Upper lobe of left lung (tissue), 6 donors: ENCODE data around the gene HIPK4. TPM values are rescaled to one million over a fixed set of nuclear protein-coding genes. Genes with fewer than 3 reads are reported as not detected.

Experiments
- ATAC-seq, 2 donors: fragments of 200-7000 bp; cut with Tn5 transposase; one replicate each; pipeline ENCODE4 v1.9.1; 2022; ENCODE audit warnings: mild to moderate bottlenecking in 2 of 2, moderate library complexity in 2 of 2; ENCODE audit not compliant: low FRiP score in 2 of 2
- DNase-seq, 2 donors: peaks; one replicate each; pipeline ENCODE4 v3.0.0-alpha.2; 2019 to 2020
- H3K27ac ChIP-seq, 4 donors: fragments of 200-600 bp; sonication (generic); one replicate each; pipeline ENCODE4 v1.5.1; 2016 to 2019
- H3K27me3 ChIP-seq, 4 donors: fragments of 200-600 bp; sonication (generic); one replicate each; pipeline ENCODE4 v1.5.1; 2017 to 2019
- H3K36me3 ChIP-seq, 4 donors: fragments of 200-600 bp; sonication (generic); one replicate each; pipeline ENCODE4 v1.5.1; 2016 to 2019
- H3K4me1 ChIP-seq, 4 donors: fragments of 200-600 bp; sonication (generic); one replicate each; pipeline ENCODE4 v1.5.1; 2018 to 2019
- H3K4me3 ChIP-seq, 4 donors: fragments of 200-600 bp; sonication (generic); one replicate each; pipeline ENCODE4 v1.5.1; 2017 to 2019; ENCODE audit warnings: mild to moderate bottlenecking in 2 of 4, moderate library complexity in 1 of 4
- H3K9me3 ChIP-seq, 4 donors: fragments of 200-600 bp; sonication (generic); one replicate each; pipeline ENCODE4 v1.5.1; 2018 to 2019
- EP300 ChIP-seq, 4 donors: sonication (generic); formaldehyde crosslinking; IDR thresholded peaks; one replicate each; pipeline ENCODE4 v1.5.1; 2017; ENCODE audit warnings: antibody characterized with exemption in 4 of 4, control low read depth in 2 of 4
- POLR2A ChIP-seq, 4 donors: fragments of 450-650 bp; IDR thresholded peaks; one replicate each; pipeline ENCODE4 v1.5.1; 2016 to 2017; ENCODE audit warnings: antibody characterized with exemption in 4 of 4, mild to moderate bottlenecking in 2 of 4
- POLR2AphosphoS5 ChIP-seq, 2 donors: sonication (generic); formaldehyde crosslinking; IDR thresholded peaks; one replicate each; pipeline ENCODE4 v1.5.1; 2017; ENCODE audit warnings: antibody characterized with exemption in 2 of 2
- WGBS, 2 donors: methylation state at CpG; one replicate each; pipeline ENCODE4 v1.1.5; 2017 to 2018; 5-methylcytosine and 5-hydroxymethylcytosine counted together
- total RNA-seq, 6 donors: library from RNA; depleted of rRNA in 4 of 6; stranded (reverse); fragments of >200 nt in 4 of 6; gene quantifications; one replicate each; pipeline versions ENCODE4 v1.1.0 to v1.2.1, GENCODE V29; 2016 to 2021
- TF ChIP-seq, protein P1 (sequence below), 6 experiments: fragments of 450-650 bp in 4 of 6; fragments of 200-600 bp in 2 of 6; sonication (generic) in 2 of 6; IDR thresholded peaks; one replicate each; pipeline ENCODE4 v1.5.1; 2016 to 2019; ENCODE audit warnings: antibody characterized with exemption in 6 of 6
- donor health status: DM: no; HTN: no; CAD: no; lungs with moderate emphysema.
- donor health status: DM: no; HTN: yes; CAD: no; lungs with severe emphysema.

HIPK4 gene
- total RNA-seq, 6 donors from 2014 or later, result 0.17 to 1.0 (median 0.46) TPM; not detected in 1

DNA sequence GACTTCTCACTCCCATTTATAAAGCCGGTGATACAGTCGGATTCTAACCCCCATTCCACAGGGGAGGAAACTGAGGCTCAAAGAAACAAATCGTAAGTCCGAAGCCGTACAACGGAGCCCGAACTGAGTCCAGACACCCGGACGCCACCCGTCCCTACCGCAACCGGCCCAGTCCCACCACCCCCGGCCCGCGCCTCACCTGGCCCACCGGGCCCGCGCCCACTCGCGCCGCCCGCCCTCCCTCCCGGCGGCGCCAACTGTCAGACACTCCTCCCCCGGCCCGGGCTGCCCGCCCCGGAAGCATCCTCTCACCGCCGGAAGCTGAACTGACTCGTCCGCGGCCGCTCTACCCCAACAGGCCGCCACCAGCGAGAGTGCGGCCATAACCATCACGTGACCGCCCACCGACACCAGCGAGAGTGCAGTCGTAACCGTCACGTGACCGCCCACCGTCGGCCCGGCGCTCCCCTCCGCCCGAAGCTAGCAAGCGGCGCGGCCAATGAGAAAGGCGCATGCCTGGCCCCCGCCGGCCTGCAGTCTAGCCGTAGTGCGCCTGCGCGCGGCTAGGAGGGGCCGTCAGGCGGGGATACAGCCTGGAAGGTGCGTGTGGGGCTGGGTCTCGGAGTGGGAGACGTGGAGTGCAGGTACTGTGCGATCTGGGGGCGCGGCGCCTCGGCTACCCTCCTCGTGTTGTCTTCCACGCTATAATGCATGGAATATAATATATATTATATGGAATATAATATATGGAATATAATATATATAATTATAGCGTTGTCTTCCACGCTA lies 41.7 kb downstream of the HIPK4 start, which contains the start of the genes C19orf47 and PLD3:
Gene C19orf47 (minus strand): TSS at position 273 of the 789 bp plus-strand sequence. CDS start 6,540 bp downstream, outside the sequence.
Gene PLD3 (plus strand): TSS at position 571 of the 789 bp plus-strand sequence. CDS start 17,789 bp downstream, outside the sequence.
- Histone ChIP-seq H3K27ac (peak within 1 kb of the TSS; percentile 79 to 85 (median 82)), H3K4me3 (peak within 1 kb of the TSS; percentile 73 to 95 (median 88)), H3K27me3 (no peaks in the 10 kb centered on the region), H3K36me3 (no peaks in the 10 kb centered on the region), H3K9me3 (no peaks in the 10 kb centered on the region), H3K4me1 (peaks cover 10 to 34% (median 20%) of the 10 kb centered on the region in 4 donors)
- peak; percentile 99 to 100 for DNase-seq
- 0% methylated on average over 4 to 50 of the region's 77 CpGs for WGBS, 2 donors
- peak; percentile 98 to 99 for ATAC-seq
- TF ChIP-seq, protein P1, sequence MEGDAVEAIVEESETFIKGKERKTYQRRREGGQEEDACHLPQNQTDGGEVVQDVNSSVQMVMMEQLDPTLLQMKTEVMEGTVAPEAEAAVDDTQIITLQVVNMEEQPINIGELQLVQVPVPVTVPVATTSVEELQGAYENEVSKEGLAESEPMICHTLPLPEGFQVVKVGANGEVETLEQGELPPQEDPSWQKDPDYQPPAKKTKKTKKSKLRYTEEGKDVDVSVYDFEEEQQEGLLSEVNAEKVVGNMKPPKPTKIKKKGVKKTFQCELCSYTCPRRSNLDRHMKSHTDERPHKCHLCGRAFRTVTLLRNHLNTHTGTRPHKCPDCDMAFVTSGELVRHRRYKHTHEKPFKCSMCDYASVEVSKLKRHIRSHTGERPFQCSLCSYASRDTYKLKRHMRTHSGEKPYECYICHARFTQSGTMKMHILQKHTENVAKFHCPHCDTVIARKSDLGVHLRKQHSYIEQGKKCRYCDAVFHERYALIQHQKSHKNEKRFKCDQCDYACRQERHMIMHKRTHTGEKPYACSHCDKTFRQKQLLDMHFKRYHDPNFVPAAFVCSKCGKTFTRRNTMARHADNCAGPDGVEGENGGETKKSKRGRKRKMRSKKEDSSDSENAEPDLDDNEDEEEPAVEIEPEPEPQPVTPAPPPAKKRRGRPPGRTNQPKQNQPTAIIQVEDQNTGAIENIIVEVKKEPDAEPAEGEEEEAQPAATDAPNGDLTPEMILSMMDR (IDR thresholded peaks at IDR 0.05), result peak in 3 of 6 experiments; percentile 41 to 59 (median 54)
- peak in 1 of 4 donors; percentile 65 for TF ChIP-seq EP300 (IDR thresholded peaks at IDR 0.05)
- TF ChIP-seq POLR2A (IDR thresholded peaks at IDR 0.05), result peak in 3 of 4 donors; percentile 43 to 93 (median 69)
- TF ChIP-seq POLR2AphosphoS5 (IDR thresholded peaks at IDR 0.05), result peak; percentile 90 to 97

DNA sequence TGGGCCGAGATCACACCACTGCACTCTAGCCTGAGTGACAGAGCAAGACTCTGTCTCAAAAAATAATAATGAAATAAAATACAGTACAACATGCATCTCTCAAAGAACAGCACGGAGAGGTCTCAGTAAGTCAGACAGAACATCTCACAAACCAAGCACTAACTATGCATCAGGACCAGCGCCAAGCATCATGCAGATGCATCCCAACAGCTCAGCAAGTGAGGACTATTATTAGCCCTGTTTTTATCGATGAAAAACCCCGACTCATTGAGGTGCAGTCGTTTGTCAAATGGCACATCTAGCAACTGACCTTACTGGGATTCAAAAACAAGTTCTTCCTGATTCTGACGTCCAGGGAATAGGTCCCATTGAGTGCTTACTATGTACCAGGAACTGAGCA lies 45.6 kb downstream of the HIPK4 start:
- ATAC-seq, result no peak

DNA sequence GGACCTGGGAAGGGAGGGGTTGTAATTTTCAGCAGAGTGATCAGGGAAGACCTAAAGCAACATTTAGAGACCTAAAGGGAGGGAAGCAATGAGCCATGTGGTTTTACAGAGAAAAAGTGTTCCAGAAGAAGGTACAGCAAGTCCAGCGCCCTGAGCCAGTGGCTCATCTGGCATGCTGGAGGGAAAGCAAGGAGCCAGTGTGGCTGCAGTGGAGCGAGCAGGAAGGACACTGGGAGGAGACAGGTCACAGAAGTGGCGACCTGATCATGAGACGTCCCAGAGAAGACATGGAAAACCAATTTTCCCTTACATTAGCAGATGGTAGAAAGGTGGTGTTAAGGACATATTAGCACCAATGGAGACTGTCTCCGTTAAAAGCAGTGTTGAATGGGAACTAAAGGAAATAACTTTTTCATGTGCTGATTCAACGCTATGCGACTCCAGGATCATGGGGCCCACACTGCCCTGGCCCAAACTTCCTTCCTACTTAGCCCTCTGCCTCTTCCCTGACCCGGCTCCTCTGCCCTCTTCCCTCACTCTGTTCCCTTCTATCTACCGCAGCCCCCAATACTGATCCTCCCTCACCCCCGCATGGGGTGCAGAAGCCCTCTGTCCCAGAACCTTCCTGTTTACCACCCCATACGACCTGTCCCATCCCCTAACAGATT lies 47.2 kb downstream of the HIPK4 start:
- 77 to 86% methylated on average over 11 of the region's 11 CpGs for whole genome bisulfite sequencing, 2 donors
- ATAC-seq (no peak), DNase-seq (no peak)
- Histone ChIP-seq H3K9me3 (no peaks in the 10 kb centered on the region), H3K36me3 (no peaks in the 10 kb centered on the region), H3K4me3 (no peak overlapping the region), H3K27me3 (no peaks in the 10 kb centered on the region), H3K27ac (peak overlapping the region; percentile 71 to 86 (median 80)), H3K4me1 (peaks cover 9 to 34% (median 25%) of the 10 kb centered on the region in 4 donors)
- TF ChIP-seq POLR2A (IDR thresholded peaks at IDR 0.05) (no peak), POLR2AphosphoS5 (IDR thresholded peaks at IDR 0.05) (no peak), EP300 (IDR thresholded peaks at IDR 0.05) (no peak)
- TF ChIP-seq, protein P1 (IDR thresholded peaks at IDR 0.05), result no peak

More for the DNA sequence above, 45.6 kb downstream of the HIPK4 start:
- Histone ChIP-seq H3K9me3 (no peaks in the 10 kb centered on the region), H3K4me1 (peaks cover 10 to 41% (median 30%) of the 10 kb centered on the region in 4 donors), H3K4me3 (no peak overlapping the region), H3K36me3 (no peaks in the 10 kb centered on the region), H3K27me3 (no peaks in the 10 kb centered on the region), H3K27ac (no peak overlapping the region)
- WGBS, 2 donors, result 65 to 81% methylated on average over 7 of the region's 7 CpGs
- TF ChIP-seq, protein P1 (IDR thresholded peaks at IDR 0.05), result no peak
- no peak for TF ChIP-seq EP300 (IDR thresholded peaks at IDR 0.05)
- TF ChIP-seq POLR2A (IDR thresholded peaks at IDR 0.05), result no peak
- TF ChIP-seq POLR2AphosphoS5 (IDR thresholded peaks at IDR 0.05), result no peak
- DNase-seq, result no peak

DNA sequence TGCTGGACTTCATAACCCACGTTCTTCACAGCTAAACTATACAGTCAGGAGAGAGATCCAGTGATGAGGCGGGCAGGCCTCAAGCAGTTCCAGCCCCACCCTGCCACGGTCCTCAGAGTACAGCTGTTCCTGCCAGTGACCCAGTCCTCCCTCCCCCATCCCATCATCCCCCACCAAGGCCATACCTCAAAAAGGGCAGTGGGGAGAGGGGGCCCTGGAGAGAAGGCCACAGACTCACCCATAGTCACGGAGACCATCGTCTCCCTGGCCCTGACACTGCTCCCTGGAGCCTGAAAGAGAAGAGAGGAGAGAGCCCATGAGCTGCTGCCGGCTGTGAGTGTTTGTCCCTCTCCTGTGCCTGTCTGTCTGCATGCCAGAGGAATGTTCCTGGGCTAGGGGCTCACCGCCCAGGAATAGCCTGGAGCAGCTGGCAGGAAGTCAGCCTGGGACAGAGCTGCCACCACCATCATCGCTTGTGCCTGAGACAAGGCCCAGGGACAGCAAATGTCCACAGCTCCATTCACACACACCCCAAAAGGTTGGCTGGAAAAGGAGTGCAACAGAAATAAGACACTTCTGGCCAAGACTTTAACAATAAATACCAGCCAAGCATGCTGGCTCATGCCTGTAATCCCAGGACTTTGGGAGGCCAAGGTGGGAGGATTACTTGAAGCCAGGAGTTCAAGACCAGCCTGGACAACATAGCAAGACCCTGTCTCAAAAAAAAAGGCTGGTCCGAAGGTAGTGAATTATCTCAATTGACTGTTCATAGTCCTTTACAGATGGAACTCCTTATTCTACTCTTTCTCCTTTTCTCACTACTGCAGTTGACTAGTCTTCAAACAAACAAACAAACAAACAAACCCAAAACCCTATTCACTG lies 48.1 kb downstream of the HIPK4 start:
- DNase-seq, result peak in 1 of 2 donors; percentile 78

More for the DNA sequence above, 48.1 kb downstream of the HIPK4 start:
- Histone ChIP-seq H3K9me3 (no peaks in the 10 kb centered on the region), H3K36me3 (no peaks in the 10 kb centered on the region), H3K27ac (peak overlapping the region; percentile 71 to 86 (median 80)), H3K27me3 (no peaks in the 10 kb centered on the region), H3K4me3 (peak overlapping the region in 1 of 4 donors; percentile 15), H3K4me1 (peaks cover 0 to 25% (median 18%) of the 10 kb centered on the region in 4 donors)
- peak in 1 of 4 donors; percentile 30 for TF ChIP-seq POLR2A (IDR thresholded peaks at IDR 0.05)
- TF ChIP-seq POLR2AphosphoS5 (IDR thresholded peaks at IDR 0.05), result peak in 1 of 2 donors; percentile 52
- peak in 1 of 4 donors; percentile 26 for TF ChIP-seq EP300 (IDR thresholded peaks at IDR 0.05)
- TF ChIP-seq, protein P1 (IDR thresholded peaks at IDR 0.05), result no peak
- peak; percentile 53 to 78 for ATAC-seq
- 55 to 70% methylated on average over 9 of the region's 9 CpGs for WGBS, 2 donors
